HG02884 (cell line): ENCODE measurements around the gene RASD2.

Source experiments
- ATAC-seq: cut with Tn5 transposase; IDR thresholded peaks from one replicate; pipeline ENCODE4 v1.9.1; 2021; ENCODE audit warnings: mild to moderate bottlenecking, moderate library complexity; ENCODE audit not compliant: unreplicated experiment

The RASD2 gene

GRCh38 chr22:35558031-35558430 is 17.4 kb downstream of the RASD2 start:
- ATAC-seq: no peak

GRCh38 chr22:35558719-35559118 is 18.1 kb downstream of the RASD2 start:
- ATAC-seq: no peak

- no peak for ATAC-seq
Observed at GRCh38 chr22:35559354-35560005, 18.8 kb downstream of the RASD2 start.

- no peak for ATAC-seq
Observed at GRCh38 chr22:35560366-35560765, 19.7 kb downstream of the RASD2 start.

- ATAC-seq: no peak
Observed at GRCh38 chr22:35560824-35561223, 20.2 kb downstream of the RASD2 start.

GRCh38 chr22:35561796-35562526 is 21.3 kb downstream of the RASD2 start:
- ATAC-seq: no peak

- ATAC-seq: no peak
Observed at GRCh38 chr22:35563211-35563610, 22.6 kb downstream of the RASD2 start.

- ATAC-seq: no peak
Observed at GRCh38 chr22:35564975-35565867, 24.6 kb downstream of the RASD2 start.

- ATAC-seq: no peak
Observed at GRCh38 chr22:35567351-35568141, 26.9 kb downstream of the RASD2 start.

GRCh38 chr22:35568751-35569739 is 28.4 kb downstream of the RASD2 start:
- no peak for ATAC-seq

GRCh38 chr22:35569916-35570315 is 29.3 kb downstream of the RASD2 start:
- no peak for ATAC-seq

GRCh38 chr22:35570686-35571194 is 30.1 kb downstream of the RASD2 start:
- ATAC-seq: no peak

- ATAC-seq: no peak
Observed at GRCh38 chr22:35572556-35572955, 31.9 kb downstream of the RASD2 start.

- no peak for ATAC-seq
Observed at GRCh38 chr22:35575116-35575748, 34.6 kb downstream of the RASD2 start.

GRCh38 chr22:35576671-35577070 is 36.0 kb downstream of the RASD2 start:
- ATAC-seq: no peak

GRCh38 chr22:35577799-35578659 is 37.4 kb downstream of the RASD2 start:
- ATAC-seq: no peak

GRCh38 chr22:35578836-35579575 is 38.4 kb downstream of the RASD2 start:
- no peak for ATAC-seq
